ENCODE measurements around the gene OR2C3.
"Not testable (repeated sequence)": the region's sequence is repeated elsewhere in the genome, so short reads cannot be mapped to it uniquely, and the experiment has no call there.

The OR2C3 gene

GRCh38 chr1:247518613-247518891 is 17.7 kb downstream of the OR2C3 start:
- no peak for DNase-seq (ENCODE audit: extremely low read depth in 1 of 2, low read depth in 1 of 2)

DNA sequence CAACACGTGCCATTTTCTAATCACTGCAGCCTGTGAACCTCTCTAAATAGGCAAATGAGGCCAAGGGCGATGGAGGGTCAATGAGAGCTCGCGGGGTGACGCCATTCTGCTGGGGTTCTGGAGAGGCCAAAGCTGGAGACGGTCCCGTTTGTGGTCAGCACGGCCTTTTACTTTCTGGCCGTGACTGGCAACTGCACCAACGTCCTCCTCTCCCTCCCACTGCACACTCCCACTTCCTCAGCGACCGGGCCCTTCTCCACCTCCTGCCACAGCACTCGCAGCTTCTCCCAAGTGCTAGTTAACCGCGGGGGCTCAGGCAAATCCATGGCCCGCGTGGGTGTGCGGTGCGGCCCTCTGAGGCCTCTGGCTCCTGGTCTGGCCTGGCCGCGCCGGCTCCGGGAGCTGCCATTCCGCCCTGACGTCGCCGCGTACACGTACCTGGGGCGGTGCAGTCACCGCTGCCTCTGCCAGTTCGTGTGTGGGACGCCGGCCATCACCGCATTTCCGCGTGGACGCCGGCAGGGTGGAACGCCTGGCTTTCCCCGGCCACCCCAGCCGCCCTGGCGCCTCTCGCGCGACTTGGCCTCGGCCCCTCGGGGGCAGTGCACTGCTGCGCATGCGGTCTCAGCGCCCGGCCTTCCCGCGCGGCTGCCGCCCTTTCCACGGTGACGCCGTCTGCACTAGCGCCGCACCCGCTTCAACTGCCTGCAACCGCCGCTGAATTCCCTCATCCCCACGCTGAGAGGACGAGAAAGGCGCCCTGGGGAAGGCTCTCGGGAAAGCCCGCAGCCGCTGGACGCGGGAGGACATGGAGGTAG is 18.2 kb downstream of the OR2C3 start:
- no peak for DNase-seq (ENCODE audit: extremely low read depth in 1 of 2, low read depth in 1 of 2)

GRCh38 chr1:247506831-247507230 is 29.4 kb downstream of the OR2C3 start:
- no peak for DNase-seq (ENCODE audit: extremely low read depth in 1 of 2, low read depth in 1 of 2)

DNA sequence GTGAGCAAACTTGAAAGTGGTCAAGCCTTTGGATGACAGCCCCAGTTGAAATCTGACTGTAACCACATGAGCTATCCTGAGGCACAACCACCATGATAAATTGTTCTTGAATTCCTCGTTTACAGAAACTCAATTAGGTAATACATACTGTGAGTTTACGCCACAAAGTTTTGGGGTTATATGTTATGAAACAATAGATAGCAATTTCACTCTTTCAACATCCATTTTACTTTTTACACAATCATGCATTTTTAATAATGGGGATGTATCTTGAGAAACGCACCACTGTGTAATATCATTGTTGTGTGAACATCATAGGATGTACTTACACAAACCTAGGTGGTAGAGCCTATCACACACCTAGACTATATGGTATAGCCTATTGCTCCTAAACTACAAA is 35.4 kb downstream of the OR2C3 start:
- no peak for DNase-seq (ENCODE audit: extremely low read depth in 1 of 2, low read depth in 1 of 2)

GRCh38 chr1:247496581-247497285 is 39.5 kb downstream of the OR2C3 start:
- no peak for DNase-seq (ENCODE audit: extremely low read depth in 1 of 2, low read depth in 1 of 2)

GRCh38 chr1:247494767-247495166 is 41.5 kb downstream of the OR2C3 start:
- no peak for DNase-seq (ENCODE audit: extremely low read depth in 1 of 2, low read depth in 1 of 2)

DNA sequence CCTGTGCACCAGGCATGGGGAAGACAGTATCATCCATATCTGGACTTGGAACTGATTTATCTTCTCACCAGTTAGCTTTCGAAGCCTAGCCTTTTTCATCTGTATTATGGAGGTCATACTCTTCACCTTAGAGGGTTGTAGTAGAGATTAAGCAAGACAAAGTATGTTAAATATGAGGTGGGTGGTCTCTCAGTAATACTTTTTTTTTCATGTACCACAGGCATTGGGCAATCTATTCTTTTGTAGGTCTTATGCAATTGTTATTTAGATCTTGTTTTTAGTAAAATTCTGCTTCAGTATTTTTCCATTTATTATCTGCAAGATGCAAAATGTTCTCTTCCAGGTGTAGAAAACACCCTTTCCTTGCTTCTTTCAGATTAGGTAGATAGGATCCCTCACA is 43.1 kb downstream of the OR2C3 start:
- no peak for DNase-seq (ENCODE audit: extremely low read depth in 1 of 2, low read depth in 1 of 2)

DNA sequence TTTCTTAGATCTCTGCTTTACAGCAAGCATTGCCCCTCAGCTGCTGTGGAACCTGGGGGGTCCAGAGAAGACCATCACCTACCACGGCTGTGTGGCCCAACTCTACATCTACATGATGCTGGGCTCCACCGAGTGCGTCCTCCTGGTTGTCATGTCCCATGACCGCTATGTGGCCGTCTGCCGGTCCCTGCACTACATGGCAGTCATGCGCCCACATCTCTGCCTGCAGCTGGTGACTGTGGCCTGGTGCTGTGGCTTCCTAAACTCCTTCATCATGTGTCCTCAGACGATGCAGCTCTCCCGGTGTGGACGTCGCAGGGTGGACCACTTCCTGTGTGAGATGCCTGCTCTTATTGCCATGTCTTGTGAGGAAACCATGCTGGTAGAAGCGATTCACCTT is 44.9 kb downstream of the OR2C3 start:
- no peak for DNase-seq (ENCODE audit: extremely low read depth in 1 of 2, low read depth in 1 of 2)

DNA sequence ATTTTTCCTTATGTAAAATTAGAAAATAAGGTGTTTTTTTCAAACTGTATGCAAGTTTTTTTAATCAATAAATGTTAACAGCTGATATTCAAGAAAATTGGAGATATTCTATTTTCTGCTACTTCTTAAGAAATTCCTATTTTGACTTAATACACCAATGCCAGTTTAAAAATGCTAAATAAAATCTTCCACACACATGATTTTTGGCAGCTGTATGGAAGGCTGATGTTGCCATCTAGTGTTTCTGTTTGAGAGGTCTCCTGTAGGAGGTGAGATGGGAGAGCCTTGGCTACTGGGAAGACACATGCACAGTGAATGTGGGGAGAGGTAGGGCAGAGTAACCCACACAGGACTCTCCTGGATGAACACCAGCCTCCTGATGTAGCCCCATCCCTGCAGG is 49.2 kb downstream of the OR2C3 start:
- no peak for DNase-seq (ENCODE audit: extremely low read depth in 1 of 2, low read depth in 1 of 2)

DNA sequence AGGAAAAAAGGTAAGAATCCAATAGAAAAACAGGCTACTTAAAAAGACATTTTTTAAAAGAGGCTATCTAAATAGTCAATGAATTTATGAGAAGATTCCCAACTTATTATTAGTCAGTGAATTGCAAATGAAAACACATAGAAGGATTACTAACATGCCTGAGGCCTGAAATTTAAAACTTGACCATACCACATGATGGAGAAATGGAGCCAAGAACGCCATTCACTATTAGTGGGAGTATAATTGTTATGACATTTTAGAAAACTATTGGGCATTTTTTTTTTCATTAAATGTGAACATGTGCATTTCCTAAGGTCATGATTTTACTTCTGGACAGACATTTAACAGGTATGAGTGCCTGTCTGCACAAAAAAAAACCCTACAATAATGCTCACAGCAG is 53.5 kb downstream of the OR2C3 start:
- DNase-seq (ENCODE audit: extremely low read depth in 1 of 2, low read depth in 1 of 2) = no peak

DNA sequence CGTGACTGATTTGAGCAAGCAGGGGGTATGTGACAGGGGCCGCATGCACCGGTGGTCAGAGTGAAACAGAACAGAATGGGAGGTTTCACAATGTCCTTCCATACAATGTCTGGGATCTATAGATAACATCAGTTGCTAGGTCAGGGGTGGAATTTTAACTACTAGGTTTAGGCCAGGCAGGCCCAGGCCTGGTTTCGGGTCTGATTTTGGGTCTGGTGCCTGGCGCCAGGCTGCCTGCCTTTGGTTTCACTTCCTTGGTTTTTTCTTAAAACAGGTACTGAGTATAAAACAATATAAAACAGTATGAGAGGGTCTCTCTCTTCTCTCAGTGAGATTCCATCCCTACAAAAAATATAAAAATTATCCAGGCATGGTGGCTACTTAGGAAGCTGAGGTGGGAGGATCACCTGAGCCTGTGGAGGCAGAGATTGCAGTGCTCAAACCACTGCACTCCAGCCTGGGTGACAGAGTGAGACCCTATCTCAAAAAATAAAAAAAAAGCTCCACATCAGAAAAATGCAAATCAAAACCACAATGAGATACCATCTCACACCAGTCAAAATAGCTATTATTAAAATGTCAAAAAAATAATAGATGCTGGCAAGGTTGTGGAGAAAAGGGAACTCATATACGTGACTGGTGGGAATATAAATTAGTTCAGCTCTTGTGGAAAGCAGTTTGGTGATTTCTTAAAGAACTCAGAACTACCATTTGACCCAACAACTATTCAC is 59.7 kb downstream of the OR2C3 start:
- not testable (repeated sequence) for DNase-seq (ENCODE audit: extremely low read depth in 1 of 2, low read depth in 1 of 2)

- DNase-seq (ENCODE audit: extremely low read depth in 1 of 2, low read depth in 1 of 2) = no peak
Measured at GRCh38 chr1:247475793-247476192, 60.4 kb downstream of the OR2C3 start.

Data from stimulated activated CD8-positive, alpha-beta memory T cell treated with anti-CD3 and anti-CD28 coated beads, Interleukin-7, amount 100 ng/mL, for 48 hours (primary cell).